Stimulated activated CD8-positive, alpha-beta memory T cell treated with anti-CD3 and anti-CD28 coated beads, Interleukin-7, amount 100 ng/mL, for 48 hours (primary cell): ENCODE data around the gene LNPK.
"Not testable (repeated sequence)": the region's sequence is repeated elsewhere in the genome, so short reads cannot be mapped to it uniquely, and the experiment has no call there.

Experiments used
- DNase-seq, 2 donors: peaks; one replicate each; pipeline ENCODE4 v3.0.0-alpha.2; 2020; ENCODE audit warnings: low read depth in 1 of 2; ENCODE audit errors: extremely low read depth in 1 of 2

Gene LNPK

GRCh38 chr2:175973373-175973772, 28.7 kb downstream of the LNPK start:
- DNase-seq: no peak

- DNase-seq: no peak
Measured at GRCh38 chr2:175966839-175967238, 35.2 kb downstream of the LNPK start.

GRCh38 chr2:175965773-175966172, 36.3 kb downstream of the LNPK start:
- DNase-seq: no peak

GRCh38 chr2:175964195-175964594, 37.9 kb downstream of the LNPK start:
- no peak for DNase-seq

- DNase-seq: not testable (repeated sequence)
Measured at GRCh38 chr2:175963171-175963570, 38.9 kb downstream of the LNPK start.

- no peak for DNase-seq
Measured at GRCh38 chr2:175957845-175958244, 44.2 kb downstream of the LNPK start.

GRCh38 chr2:175955136-175955535, 46.9 kb downstream of the LNPK start:
- no peak for DNase-seq

- no peak for DNase-seq
Measured at GRCh38 chr2:175950512-175950911, 51.6 kb downstream of the LNPK start.

GRCh38 chr2:175948191-175948590, 53.9 kb downstream of the LNPK start:
- no peak for DNase-seq

GRCh38 chr2:175947073-175947472, 55.0 kb downstream of the LNPK start:
- no peak for DNase-seq

- DNase-seq: no peak
Measured at GRCh38 chr2:175941699-175942098, 60.4 kb downstream of the LNPK start.

GRCh38 chr2:175937216-175937615, 64.9 kb downstream of the LNPK start:
- DNase-seq: no peak

GRCh38 chr2:175935289-175936181, 66.5 kb downstream of the LNPK start:
- DNase-seq: no peak

GRCh38 chr2:175932675-175933074, 69.4 kb downstream of the LNPK start:
- DNase-seq: no peak

GRCh38 chr2:175931805-175932204, 70.3 kb downstream of the LNPK start:
- no peak for DNase-seq

GRCh38 chr2:175930504-175930903, 71.6 kb downstream of the LNPK start:
- no peak for DNase-seq

- no peak for DNase-seq
Measured at GRCh38 chr2:175929850-175930249, 72.2 kb downstream of the LNPK start.

GRCh38 chr2:175926272-175926671, 75.8 kb downstream of the LNPK start:
- DNase-seq: no peak

- no peak for DNase-seq
Measured at GRCh38 chr2:175922160-175922559, 79.9 kb downstream of the LNPK start.

- DNase-seq: no peak
Measured at GRCh38 chr2:175918935-175919334, 83.1 kb downstream of the LNPK start.

GRCh38 chr2:175914846-175915245, 87.2 kb downstream of the LNPK start:
- no peak for DNase-seq

GRCh38 chr2:175913849-175914743, 88.0 kb downstream of the LNPK start:
- not testable (repeated sequence) for DNase-seq
